Heart right ventricle (tissue), 16 donors: ENCODE results near the gene GLO1. TPM values are rescaled to one million over a fixed set of nuclear protein-coding genes. Genes with fewer than 3 reads are reported as not detected.

Experiments
- ATAC-seq, 8 donors: fragments of 200-7000 bp; cut with Tn5 transposase; one replicate each; pipeline ENCODE4 v1.9.1; 2020; ENCODE audit warnings: mild to moderate bottlenecking in 8 of 8, moderate library complexity in 8 of 8, moderate number of reproducible peaks in 1 of 8
- DNase-seq, 2 donors: peaks; one replicate each; pipeline ENCODE4 v3.0.0-alpha.2; 2020
- H3K27ac ChIP-seq, 10 donors: fragments of 200-600 bp; sonication (generic) in 2 of 10; one replicate each; pipeline versions ENCODE4 v1.5.0 to v1.8.0; 2020 to 2022; ENCODE audit warnings: mild to moderate bottlenecking in 3 of 10
- H3K27me3 ChIP-seq, 7 donors: fragments of 200-600 bp; one replicate each; pipeline ENCODE4 v1.8.0; 2021 to 2022; ENCODE audit warnings: mild to moderate bottlenecking in 2 of 7
- H3K36me3 ChIP-seq, 9 donors: fragments of 200-600 bp; sonication (generic) in 1 of 9; one replicate each; pipeline versions ENCODE4 v1.5.0 to v1.8.0; 2020 to 2022; ENCODE audit warnings: mild to moderate bottlenecking in 2 of 9
- H3K4me1 ChIP-seq, 9 donors: fragments of 200-600 bp; sonication (generic) in 1 of 9; one replicate each; pipeline versions ENCODE4 v1.5.0 to v1.8.0; 2020 to 2022; ENCODE audit warnings: mild to moderate bottlenecking in 4 of 9
- H3K4me3 ChIP-seq, 10 donors: fragments of 200-600 bp; sonication (generic) in 2 of 10; one replicate each; pipeline versions ENCODE4 v1.5.0 to v1.8.0; 2020 to 2022; ENCODE audit warnings: mild to moderate bottlenecking in 7 of 10, moderate library complexity in 2 of 10
- H3K9me3 ChIP-seq, 11 donors: fragments of 200-600 bp in 10 of 11; sonication (generic) in 2 of 11; one replicate each; pipeline versions ENCODE4 v1.5.0 to v1.8.0; 2013 to 2022; ENCODE audit warnings: mild to moderate bottlenecking in 2 of 11, control low read depth in 1 of 11, moderate library complexity in 1 of 11
- WGBS, 2 donors: extraction: QIAGEN DNeasy Blood & Tissue Kit; methylation state at CpG; one replicate each; pipeline ENCODE4 v1.1.7; 2013; ENCODE audit warnings: inconsistent platforms in 1 of 2; 5-methylcytosine and 5-hydroxymethylcytosine counted together
- intact Hi-C, 10 donors: fragments of 100-400 bp; cut with DNase I; formaldehyde crosslinking; loops; one replicate each; pipeline versions ENCODE4 v1.11.1 to v1.14.2; 2022
- polyA plus RNA-seq, 2 donors: library from polyadenylated mRNA; stranded (reverse); fragments of 200-250 nt; gene quantifications; one replicate each; pipeline ENCODE4 v1.2.3, GENCODE V29; 2013
- total RNA-seq, 10 donors: library from RNA; stranded (reverse); fragmentation: NEBNext Ultra II Directional in 3 of 10; extraction: Animal tissue kit (Norgen Biotek cat#: 25700) in 3 of 10; gene quantifications; one replicate each; pipeline versions ENCODE4 v1.2.1 to v1.2.4, GENCODE V29; 2021 to 2023
- TF ChIP-seq, protein P1 (sequence below), 9 donors: fragments of 200-600 bp; sonication (generic) in 2 of 9; IDR thresholded peaks; one replicate each; pipeline versions ENCODE4 v1.5.0 to v1.8.0; 2021 to 2022; ENCODE audit warnings: antibody characterized with exemption in 9 of 9, mild to moderate bottlenecking in 5 of 9, moderate library complexity in 1 of 9
- donor health status: Arrhythmogenic right ventricular cardiomyopathy.
- donor health status: ischemic (EF 13 %, LVEDD 7.1; RV severe dilation, severe dysfunction).
- donor health status: healthy with polysubstance abuse.
- donor health status: DM: no; HTN: yes; CAD: no.
- donor health status: DM: no; HTN: no; CAD: no.
- donor health status: ischemic (EF 25% LVEDD 6.9; RV normal size, moderate dysfunction).
- donor health status: ischemic (EF 25% LVEDD 5.7; RV mildly dilated, moderate dysfunction).
- donor health status: healthy.
- donor health status: DM: yes; HTN: yes; CAD: no.
- donor health status: Ischemic cardiomyopathy.
- donor health status: ischemic (EF 35%, LVEDD 5.7; RV mildly dilated, moderate dysfunction).
- donor health status: nonischemic (EF 11% LVEDD 7.7; RV severe dilation, severe dysfunction).
- donor health status: DM: yes; HTN: yes; CAD: no.
- donor health status: PGD.
- donor health status: ischemic (EF 29% LVEDD 5.4; RV normal size, mild dysfunction).
- donor health status: nonischemic (EF 23%, LVEDD 6.1; RV moderate dilation, normal function).

GLO1 gene
- total and polyA plus RNA-seq, 12 donors = 50.2 to 96.1 (median 80.6) TPM

DNA sequence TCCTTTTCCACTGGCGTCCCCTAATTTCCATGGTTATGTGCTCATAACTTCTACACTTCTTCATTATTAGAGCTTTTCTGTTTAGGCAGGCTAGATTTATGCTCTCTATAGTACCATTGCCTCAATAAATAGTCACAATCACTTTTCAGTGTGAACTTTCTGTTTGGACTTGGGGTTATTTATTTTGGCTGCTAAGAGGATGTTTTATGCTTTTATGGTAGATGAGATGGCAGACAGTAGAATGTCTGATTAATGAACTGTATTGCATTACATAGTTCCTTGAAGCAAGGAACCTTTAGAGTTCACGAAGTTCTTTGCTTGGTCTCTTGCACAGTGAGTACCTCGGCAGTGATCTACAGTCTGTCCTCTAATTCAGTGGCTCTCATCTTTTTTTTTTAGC lies 19.1 kb upstream of the GLO1 start:
- intact Hi-C loops = no loop called here
- Histone ChIP-seq H3K9me3 (peaks cover 0 to 11% (median 0%) of the 10 kb centered on the region in 11 donors), H3K4me3 (no peak overlapping the region), H3K4me1 (no peaks in the 10 kb centered on the region), H3K36me3 (no peaks in the 10 kb centered on the region), H3K27me3 (peaks cover 0 to 30% (median 20%) of the 10 kb centered on the region in 7 donors), H3K27ac (no peak overlapping the region)
- 83 to 91% methylated on average over 3 of the region's 3 CpGs for WGBS, 2 donors
- DNase-seq = no peak
- ATAC-seq = no peak
- TF ChIP-seq, protein P1, sequence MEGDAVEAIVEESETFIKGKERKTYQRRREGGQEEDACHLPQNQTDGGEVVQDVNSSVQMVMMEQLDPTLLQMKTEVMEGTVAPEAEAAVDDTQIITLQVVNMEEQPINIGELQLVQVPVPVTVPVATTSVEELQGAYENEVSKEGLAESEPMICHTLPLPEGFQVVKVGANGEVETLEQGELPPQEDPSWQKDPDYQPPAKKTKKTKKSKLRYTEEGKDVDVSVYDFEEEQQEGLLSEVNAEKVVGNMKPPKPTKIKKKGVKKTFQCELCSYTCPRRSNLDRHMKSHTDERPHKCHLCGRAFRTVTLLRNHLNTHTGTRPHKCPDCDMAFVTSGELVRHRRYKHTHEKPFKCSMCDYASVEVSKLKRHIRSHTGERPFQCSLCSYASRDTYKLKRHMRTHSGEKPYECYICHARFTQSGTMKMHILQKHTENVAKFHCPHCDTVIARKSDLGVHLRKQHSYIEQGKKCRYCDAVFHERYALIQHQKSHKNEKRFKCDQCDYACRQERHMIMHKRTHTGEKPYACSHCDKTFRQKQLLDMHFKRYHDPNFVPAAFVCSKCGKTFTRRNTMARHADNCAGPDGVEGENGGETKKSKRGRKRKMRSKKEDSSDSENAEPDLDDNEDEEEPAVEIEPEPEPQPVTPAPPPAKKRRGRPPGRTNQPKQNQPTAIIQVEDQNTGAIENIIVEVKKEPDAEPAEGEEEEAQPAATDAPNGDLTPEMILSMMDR (IDR thresholded peaks at IDR 0.05) = no peak

DNA sequence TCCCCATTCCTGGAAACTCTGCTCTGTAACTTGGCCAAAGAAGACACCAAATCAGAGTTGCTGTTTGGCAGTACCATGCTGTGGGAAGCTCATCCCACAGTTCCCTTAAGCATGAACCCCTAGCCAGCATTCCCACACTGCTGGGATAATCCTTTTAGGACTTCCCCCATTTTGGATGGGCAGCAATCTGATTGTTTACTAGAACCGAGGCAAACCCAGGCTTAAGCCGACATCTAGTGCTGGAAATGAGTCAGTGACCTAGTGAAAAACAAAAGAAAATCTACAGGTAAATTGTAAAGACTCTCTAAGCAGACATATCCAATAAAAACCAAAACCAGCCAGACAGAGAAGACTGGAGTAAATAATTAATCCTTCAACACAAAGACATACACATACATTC lies 17.4 kb upstream of the GLO1 start:
- Histone ChIP-seq H3K4me3 (no peak overlapping the region), H3K36me3 (no peaks in the 10 kb centered on the region), H3K27me3 (peaks cover 0 to 47% (median 38%) of the 10 kb centered on the region in 7 donors), H3K27ac (no peak overlapping the region), H3K9me3 (peaks cover 0 to 11% (median 0%) of the 10 kb centered on the region in 11 donors), H3K4me1 (peaks cover 0 to 2% (median 1%) of the 10 kb centered on the region in 9 donors)
- TF ChIP-seq, protein P1 (IDR thresholded peaks at IDR 0.05) = no peak
- 4 to 20% methylated on average over 2 of the region's 2 CpGs for WGBS, 2 donors
- intact Hi-C loops = no loop called here
- ATAC-seq (no peak), DNase-seq (no peak)

DNA sequence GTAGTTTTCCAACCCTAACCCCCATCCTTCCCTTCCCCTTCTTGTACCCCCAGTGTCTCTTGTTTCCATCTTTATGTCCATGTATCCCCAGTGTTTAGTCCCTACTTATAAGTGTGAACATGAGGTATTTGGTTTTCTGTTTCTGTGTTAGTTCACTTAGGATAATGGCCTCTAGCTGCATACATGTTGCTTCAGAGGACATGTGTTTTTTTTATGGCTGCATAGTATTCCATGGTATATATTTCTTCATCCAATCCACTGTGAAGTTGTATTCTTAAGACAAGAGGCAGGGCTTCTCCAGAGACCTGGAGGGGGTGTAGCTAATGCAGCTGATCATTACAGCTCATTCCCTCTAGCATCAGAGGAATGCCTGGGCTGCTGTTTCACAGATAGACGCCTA lies 16.4 kb upstream of the GLO1 start:
- Histone ChIP-seq H3K27me3 (peaks cover 2 to 57% (median 47%) of the 10 kb centered on the region in 7 donors), H3K4me3 (no peak overlapping the region), H3K9me3 (peaks cover 0 to 11% (median 0%) of the 10 kb centered on the region in 11 donors), H3K4me1 (peaks cover 0 to 11% (median 8%) of the 10 kb centered on the region in 9 donors), H3K27ac (no peak overlapping the region), H3K36me3 (no peaks in the 10 kb centered on the region)
- ATAC-seq (no peak), DNase-seq (no peak)
- WGBS, 2 donors = 85 to 93% methylated on average over 1 of the region's 1 CpG
- intact Hi-C loops = no loop called here
- TF ChIP-seq, protein P1 (IDR thresholded peaks at IDR 0.05) = no peak

DNA sequence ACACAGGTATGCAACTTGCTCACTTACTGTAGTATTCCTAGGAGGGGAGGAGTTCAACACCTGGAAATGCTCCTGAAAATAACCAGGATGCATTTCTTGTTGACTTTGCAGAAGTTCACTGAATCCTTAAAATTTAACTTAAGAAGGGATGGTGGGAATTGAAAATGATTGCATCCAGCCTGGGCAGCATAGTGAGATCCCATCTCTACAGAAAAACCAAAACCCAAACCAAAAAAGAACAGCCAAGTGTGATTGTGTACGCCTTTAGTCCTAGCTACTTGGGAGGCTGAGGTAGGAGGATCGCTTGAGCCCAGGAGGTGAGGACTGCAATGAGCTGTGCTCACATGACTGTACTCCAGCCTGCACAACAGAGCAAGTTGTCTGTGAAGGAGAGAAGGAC lies 13.9 kb upstream of the GLO1 start:
- Histone ChIP-seq H3K4me3 (no peak overlapping the region), H3K27me3 (peaks cover 2 to 69% (median 64%) of the 10 kb centered on the region in 7 donors), H3K4me1 (peaks cover 0 to 19% (median 8%) of the 10 kb centered on the region in 9 donors), H3K36me3 (no peaks in the 10 kb centered on the region), H3K9me3 (peaks cover 0 to 11% (median 0%) of the 10 kb centered on the region in 11 donors), H3K27ac (no peak overlapping the region)
- no peak for DNase-seq
- intact Hi-C loops = no loop called here
- TF ChIP-seq, protein P1 (IDR thresholded peaks at IDR 0.05) = no peak
- ATAC-seq = no peak
- WGBS, 2 donors = 94 to 99% methylated on average over 2 of the region's 2 CpGs
